NT2/D1 (cell line): Measurements from ENCODE around the gene ACOT6.

ENCODE experiments used
- SUZ12 ChIP-seq: IDR thresholded peaks from 2 replicates; pipeline ENCODE4 v1.6.1; 2011; ENCODE audit not compliant: insufficient read length, insufficient read depth; ENCODE audit errors: extremely low read depth
- YY1 ChIP-seq: IDR thresholded peaks from 2 replicates; pipeline ENCODE4 v1.6.1; 2011; ENCODE audit not compliant: insufficient read length, insufficient read depth
- ZNF274 ChIP-seq: IDR thresholded peaks from 2 replicates; pipeline ENCODE4 v1.6.1; 2011; ENCODE audit warnings: mild to moderate bottlenecking, low read depth, low read length

DNA sequence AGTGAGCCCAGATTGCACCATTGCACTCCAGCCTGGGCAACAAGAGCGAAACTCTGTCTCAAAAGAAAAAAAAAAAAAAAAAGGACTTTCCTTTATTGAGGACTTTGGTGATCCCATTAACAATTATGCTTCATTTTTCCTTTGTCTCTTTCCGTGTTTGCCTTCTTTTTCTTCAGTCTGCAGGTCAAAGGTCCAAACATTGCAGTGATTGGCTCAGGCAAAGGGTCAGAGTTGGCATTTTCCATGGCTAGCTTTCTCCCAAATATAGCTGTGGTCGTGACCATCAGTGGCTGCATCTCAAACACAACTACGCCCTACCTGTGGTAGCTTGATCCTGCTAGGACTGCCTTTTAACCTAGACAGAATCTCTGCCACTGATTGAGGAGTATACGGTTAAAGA is 25.5 kb downstream of the ACOT6 start:
- TF ChIP-seq SUZ12: no peak
- no peak for TF ChIP-seq ZNF274
- TF ChIP-seq YY1: no peak
